Stimulated activated naive CD4-positive, alpha-beta T cell treated with Interleukin-2 at 50 U/mL for 16 hours (primary cell): ENCODE measurements around the gene PTGES3L.
"Not testable (repeated sequence)": the region's sequence is repeated elsewhere in the genome, so short reads cannot be mapped to it uniquely, and the experiment has no call there.

Experiments
- DNase-seq: peaks from one replicate; lab custom pipeline; 2025; lab: John Stamatoyannopoulos, UW

PTGES3L gene

DNA sequence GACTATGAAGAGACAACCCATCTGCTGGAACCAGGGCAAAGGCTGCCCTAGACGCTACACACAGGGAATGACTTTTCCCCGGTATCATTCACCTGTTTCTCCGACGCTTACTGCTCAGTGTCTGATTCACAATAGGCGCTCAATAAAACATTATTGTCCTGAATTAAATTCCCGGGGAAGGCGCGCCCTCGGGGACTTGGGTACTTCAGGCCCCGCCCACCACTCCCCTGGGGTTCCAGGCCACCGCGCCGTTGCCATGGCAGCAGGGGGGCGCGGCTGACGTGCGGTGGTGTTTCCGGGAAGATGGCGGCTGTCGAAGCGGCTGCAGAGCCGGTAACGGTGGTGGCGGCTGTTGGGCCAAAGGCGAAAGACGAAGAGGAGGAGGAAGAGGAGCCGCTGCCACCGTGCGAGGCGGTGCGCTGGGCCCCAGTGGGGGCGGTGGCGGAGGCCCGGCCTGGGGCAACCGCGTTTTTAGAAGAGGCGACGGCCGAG is 440 bp upstream of the PTGES3L start, which contains the start of gene RUNDC1:
RUNDC1 (plus strand) TSS at position 292 of the 492 bp plus-strand sequence; CDS start at position 304, 12 bp downstream.
- DNase-seq, result peak; percentile 88

DNA sequence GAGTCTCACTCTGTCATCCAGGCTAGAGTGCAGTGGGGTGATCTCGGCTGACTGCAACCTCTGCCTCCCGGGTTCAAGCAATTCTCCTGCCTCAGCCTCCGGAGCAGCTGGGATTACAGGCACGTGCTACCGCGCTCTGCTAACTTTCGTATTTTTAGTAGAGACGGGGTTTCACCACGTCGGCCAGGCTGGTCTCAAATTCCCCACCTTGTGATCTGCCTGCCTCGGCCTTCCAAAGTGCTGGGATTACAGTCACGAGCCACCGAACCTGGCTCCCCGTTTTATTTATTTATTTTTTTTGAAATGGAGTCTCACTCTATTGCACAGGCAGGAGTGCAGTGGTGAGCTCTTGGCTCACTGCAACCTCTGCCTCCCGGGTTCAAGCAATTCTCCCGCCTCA is 4.2 kb downstream of the PTGES3L start:
- not testable (repeated sequence) for DNase-seq

DNA sequence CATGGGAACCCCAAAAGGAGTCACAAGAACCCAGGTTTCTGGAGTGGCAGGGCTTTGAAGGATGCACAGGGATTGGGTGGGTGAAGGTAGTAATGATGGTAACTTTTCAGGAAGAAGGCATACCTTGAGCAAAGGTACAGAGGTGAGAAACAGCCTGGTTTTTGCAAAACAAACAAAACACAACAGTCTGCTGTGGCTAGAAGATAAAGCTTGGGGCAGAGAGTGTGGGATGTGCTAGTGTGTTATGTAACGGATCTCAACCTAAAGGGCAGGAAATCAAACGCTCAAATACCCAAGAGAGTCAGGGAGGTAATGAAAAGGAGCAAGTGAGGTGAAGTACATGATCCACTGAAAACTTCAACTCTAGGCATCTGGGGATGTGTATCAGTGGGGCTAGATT is 4.6 kb downstream of the PTGES3L start:
- DNase-seq, result no peak

DNA sequence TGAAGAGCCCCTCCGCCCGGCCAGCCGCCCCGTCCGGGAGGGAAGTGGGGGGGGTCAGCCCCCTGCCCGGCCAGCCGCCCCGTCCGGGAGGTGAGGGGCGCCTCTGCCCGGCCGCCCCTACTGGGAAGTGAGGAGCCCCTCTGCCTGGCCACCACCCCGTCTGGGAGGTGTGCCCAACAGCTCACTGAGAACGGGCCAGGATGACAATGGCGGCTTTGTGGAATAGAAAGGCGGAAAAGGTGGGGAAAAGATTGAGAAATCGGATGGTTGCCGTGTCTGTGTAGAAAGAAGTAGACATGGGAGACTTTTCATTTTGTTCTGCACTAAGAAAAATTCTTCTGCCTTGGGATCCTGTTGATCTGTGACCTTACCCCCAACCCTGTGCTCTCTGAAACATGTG is 6.6 kb downstream of the PTGES3L start:
- not testable (repeated sequence) for DNase-seq

DNA sequence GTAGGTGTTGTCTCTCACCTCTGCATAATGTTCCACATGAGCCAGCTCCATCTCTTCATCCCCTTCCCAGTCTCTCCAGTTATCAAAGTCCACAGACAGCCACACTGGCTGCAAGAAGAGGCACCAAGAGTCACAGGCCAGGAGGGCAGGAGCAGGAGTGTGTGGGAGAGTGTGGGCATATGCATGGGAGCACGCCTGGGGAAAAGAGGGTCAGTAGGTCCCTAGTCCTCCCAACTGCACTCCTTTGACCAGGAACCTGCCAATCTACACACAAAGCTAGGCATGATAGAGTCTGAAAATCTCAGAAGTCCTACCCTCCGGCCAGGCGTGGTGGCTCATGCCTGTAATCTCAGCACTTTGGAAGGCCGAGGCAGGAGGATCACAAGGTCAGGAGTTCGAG is 8.3 kb downstream of the PTGES3L start:
- DNase-seq, result no peak

DNA sequence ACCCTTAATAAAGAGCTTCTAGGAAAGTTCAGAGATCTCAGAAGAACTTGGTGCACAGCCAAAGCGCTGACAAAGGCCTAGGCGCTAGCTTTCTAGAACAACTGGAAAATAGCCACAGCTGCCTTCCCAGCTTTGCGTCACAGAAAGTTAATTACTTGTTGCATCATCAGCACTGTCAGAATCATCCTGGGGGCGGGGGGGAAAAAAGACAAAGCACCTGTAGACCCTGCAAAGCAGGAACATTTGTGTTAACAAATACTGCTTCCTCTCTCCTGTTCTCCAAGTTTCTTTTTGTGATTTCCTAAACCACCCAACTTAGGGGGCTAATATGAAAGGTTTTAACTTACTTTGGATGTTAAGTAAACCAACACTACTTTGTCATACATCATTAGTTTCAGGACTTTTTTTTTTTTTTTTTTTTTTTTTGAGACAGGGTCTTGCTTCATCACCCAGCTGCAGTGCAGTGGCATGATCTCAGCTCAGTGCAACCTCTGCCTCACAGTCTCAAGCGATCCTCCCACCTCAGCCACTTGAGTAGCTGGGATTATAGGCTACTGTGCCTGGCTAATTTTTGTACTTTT is 10.8 kb downstream of the PTGES3L start:
- DNase-seq, result no peak

DNA sequence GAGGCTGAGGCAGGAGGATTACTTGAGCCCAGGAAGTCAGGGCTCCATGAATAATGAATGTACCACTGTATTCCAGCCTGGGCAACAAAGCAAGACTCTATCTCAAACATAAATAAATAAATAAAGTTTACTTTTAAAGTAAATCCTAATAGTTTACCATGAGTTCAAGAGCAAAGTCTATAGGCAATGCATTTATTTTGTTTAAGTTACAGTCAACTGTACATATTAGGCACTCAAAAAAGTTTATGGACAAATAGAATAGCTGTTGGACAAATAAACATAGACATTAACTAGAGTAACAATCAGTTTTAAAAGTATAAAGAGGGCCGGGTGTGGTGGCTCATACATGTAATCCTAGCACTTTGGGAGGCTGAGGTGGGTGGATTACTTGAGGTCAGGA is 12.0 kb downstream of the PTGES3L start:
- no peak for DNase-seq

DNA sequence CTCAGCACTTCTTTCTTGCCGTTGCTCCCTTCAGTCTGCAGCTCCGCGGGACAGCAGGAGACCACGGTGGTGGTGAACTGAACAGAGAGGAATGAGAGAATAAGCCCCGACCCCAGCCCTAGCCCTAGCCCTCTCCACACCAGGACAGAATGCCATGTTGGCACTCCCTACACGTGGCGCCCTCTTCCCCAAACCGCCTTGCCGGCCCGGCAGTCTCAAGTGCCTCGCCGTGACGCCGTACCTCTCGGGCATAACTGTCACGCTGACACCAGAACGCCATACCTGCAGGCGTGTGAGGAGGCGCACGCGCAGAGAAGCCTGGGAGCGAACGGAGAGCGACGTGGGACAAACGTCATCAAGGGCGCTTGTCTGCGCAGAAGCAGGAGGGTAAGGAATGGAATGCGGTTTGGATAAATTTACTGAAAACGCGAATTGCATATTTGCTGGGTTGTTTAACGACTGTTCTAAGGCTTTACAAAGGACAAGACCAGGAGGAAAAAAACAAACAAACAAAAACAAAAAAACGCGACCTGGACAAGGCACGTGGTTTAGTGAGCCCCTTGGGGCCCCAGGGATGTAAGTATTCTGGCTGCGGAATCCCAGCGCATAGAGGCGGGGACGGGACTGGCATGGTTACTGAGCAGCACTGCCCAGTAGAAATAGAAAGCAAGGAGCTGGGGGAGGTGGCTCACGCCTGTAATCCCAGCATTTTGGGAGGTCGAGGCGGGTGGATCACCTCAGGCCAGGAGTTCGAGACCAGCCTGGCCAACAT is 15.5 kb downstream of the PTGES3L start, which contains the start of gene AARSD1:
AARSD1 (minus strand) TSS at position 294 of the 772 bp plus-strand sequence; CDS start at position 280, 14 bp downstream.
- DNase-seq, result peak; percentile 90

DNA sequence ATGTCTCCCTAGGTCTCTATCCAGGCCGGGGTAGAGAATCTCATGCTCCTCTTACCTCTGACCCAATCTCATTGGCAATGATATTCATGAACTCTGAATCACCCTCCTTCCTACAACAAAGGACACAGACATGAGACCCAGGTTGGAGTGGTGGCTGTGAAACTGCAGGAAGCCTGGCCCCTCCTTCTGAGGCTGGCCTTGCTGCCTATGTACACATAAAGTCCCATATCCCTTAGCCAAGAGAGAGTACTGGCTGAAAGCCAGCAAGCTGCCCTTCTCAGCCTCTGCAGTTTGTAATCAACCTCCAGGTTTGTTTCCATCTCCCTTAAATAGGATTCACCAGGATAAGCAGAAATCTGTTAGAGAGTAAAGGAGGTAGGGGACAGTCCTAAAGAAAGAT is 26.2 kb downstream of the PTGES3L start:
- DNase-seq, result no peak

DNA sequence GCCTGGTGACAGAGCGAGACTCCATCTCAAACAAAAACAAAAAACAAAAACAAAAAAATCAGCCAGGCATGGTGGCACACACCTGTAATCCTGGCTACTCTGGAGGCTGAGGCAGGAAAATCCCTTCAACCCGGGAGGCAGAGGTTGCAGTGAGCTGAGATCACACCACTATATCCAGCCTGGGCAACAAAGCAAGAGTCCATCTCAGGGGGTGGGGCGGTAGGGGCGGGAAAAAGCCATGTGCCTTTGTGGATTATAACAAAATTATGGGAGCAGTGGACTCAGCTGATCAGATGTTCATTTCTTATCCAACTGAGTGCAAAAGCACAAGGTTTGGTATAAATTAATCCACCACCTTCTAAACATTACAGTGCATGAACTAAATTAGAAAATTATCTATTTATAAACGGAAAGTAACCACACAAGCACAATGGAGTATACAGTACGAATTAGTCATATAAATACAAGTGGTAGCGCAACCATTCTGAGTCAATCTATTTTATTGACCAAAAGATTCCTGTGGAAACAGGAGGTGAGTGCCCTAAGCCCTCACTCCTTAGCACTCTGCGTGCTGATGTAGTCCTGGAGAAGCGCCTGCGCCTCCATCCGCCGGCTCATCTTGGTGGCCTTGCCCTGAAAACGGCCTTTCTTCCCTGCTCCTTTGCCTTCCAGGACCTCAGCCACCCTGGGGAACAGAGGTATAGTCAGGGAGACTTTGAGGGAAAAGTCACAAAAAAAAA is 29.7 kb downstream of the PTGES3L start:
- DNase-seq, result no peak

DNA sequence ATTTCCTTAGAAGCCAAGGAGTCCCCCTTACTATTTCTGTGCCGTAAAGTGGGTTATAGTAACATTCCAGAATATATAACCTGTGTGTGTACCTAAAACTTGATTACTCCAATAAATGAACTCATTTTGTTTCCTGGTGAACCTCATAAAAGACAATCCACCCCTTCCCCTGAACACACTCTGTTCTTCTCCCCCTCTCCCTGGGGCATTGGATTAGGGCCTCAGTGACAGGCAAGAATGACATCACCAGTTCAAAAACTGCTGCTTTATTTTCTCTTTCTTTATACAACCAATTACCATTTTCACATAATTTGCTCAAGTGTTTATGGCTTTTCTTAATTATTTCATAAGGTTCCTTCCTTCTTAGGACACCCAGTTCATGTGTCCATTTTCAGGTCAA is 33.1 kb downstream of the PTGES3L start:
- no peak for DNase-seq

DNA sequence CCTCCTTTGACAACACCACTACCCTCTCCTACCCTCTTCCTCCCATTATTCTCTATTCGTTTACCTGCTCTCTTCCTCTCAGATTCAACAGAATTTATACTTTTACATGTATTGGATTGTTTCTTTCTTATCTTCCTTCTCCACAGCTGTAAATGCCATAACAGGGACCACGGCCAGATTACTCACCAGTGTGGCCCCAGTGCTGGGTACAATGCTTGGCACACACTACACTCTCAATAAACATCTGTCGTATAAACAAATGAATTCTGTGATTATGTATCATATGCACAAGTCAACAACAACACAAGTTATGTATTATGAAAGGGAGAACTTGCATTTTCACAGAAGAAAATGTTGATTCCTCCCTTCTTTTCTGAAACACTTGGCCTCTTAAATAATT is 35.7 kb downstream of the PTGES3L start:
- no peak for DNase-seq

DNA sequence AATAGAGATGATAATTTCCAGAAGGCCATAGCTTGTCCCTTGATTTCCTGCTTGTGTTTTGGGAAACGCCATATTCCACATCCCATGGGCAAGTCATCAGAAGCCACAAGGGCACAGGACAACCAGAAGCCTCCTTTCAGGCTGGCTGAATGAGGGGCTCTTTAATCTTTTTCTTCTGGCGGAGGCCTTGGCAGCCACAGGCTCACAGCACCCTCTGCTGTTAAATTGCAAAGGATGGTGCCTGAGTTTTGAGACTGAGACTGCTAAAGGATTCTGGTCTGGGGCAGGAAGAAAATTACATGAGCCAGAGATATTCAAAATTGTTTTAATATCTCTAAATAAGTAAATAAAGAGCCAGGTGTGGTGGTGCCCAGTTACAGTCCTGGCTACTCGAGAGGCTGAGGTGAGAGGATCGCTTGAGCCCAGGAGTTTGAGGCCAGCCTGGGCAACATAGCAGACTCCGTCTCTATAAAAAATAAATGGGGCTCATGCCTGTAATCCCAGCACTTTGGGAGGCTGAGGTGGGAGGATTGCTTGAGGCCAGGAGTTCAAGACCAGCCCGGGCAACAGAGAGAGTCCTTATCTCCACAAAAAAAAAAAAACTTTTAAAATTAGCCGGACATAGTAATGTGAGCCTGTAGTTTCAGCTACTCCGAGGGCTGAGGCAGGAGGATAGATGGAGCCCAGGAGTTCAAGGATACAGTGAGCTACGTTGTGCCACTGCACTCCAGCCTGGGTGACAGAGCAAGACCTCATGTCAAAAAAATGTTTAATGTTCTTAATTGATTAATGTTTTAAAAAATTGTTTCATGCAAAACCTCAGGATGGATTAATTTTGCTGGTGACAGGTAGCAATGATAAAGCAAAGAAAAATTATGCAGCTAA is 41.9 kb downstream of the PTGES3L start:
- DNase-seq, result no peak

DNA sequence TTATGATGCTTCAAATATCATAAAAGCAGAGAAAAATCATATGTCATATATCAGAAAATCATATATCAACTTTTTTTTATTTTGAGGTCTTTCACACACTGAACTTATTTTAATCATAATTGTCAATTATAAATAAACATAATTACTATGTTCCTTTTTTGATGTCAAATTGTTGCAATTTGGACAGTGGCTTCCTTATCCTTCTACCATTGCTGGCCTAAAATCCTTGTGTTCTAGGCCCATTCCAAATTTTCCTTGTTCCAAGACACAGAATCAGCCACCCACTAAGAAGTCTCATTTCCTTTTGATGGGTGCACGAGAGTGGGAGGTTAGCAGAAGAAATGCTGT is 50.4 kb downstream of the PTGES3L start:
- no peak for DNase-seq

DNA sequence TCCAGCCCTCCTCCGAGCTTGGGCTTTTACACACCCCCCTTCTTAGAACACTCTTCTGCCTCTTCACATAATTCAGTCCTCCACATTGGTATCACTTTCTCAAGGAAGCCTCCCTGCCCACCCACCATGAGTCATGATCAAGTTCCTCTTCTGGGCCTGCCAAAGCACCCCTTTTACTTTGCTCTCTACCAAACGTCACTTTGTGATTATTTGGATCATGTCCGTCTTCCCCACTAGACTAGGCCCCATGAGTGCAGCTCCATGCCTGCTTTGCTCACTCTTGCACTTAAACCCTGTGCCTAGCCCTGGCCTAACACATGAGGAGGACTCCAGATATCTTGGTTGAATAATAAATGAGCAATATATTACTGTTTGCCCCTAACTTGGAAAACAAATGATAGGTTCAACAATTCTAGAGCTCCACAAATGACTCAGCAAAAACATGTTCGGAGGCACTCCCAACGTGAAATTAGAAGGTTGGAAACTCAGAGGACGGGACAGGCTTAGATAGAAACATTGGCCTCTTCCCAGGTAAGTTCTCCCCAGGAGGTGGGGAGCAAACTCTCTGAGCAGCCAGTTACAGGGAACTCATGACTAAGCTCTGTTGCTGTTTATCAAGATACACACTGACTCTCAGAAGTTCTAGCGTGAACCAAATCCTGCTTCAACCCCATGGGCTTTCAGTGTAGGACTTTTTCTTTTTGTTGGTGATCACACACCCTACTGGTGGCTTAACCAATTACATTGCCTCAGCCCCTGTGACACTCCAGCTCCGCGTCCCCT is 51.0 kb downstream of the PTGES3L start:
- no peak for DNase-seq

DNA sequence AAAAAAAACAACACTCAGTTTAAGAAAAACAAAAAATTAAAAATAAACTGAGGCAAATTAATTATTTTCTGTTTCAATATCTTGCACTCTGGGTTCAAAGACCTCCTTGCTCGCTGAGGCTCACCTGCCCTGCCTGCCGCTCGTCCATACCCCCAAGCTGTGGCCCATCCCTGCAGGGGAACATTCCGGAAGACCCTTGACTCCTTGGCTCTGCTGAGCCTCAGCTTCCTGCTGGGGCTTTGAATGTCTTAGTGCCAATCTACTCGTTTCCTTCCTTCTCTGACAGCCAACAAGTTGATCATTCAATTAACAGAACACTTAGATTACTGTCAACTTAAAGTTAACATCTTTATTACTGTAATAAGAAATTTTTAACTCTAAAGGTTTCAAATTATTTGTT is 55.0 kb downstream of the PTGES3L start:
- DNase-seq, result no peak

DNA sequence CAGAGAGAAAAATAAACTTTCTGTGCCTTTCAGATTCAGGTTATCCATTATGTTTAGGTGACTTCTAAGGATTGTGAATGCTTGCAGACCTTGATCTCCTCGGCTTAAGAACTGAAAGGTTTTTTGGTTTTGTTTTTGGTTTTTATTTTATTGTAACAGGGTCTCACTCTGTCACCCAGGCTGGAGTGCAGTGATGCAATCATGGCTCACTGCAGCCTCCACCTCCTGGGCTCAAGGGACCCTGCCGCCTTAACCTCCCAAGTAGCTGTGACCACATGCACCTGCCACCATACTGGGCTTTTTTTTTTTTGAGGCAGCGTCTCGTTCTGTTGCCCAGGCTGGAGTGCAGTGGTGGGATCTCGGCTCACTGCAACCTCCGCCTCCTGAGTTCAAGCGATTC is 56.4 kb downstream of the PTGES3L start:
- DNase-seq, result not testable (repeated sequence)

DNA sequence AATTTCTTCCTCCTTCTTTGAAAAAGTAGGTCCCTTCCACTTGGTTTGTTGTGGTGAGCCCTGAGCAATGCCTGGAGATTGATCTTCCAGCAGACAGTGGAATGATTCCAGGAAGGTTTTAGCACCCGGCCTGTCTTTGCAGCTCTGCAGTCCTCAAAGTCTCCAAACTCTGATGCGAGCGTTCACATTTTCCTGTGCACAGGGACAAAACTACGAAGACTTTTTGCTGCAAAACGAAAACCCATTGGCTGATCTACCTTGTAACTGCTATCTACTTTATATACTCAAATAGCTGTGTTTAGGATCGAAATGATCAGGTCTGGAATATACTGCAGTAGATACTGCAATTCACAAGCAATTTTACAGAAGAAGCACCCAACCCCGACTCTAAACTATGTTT is 57.6 kb downstream of the PTGES3L start:
- DNase-seq, result no peak

DNA sequence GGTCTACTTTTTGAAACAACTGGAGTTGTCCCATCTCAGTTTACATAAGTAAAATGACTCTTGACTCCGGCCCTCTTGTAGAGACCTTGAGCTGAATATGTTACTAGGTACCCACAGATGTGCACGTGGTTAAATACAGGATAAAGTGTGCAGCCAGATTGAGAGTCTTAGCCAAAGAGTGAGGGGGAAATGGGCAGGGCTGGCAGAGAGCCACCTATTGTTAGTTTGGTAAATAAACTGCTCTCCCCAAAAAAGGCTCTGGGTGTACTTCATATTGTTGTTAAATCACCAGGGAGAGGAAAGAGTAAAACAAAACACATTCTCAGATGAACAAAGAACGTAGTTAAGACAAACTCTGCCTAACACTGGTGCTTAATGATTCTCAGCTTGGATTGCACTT is 59.0 kb downstream of the PTGES3L start:
- DNase-seq, result no peak

DNA sequence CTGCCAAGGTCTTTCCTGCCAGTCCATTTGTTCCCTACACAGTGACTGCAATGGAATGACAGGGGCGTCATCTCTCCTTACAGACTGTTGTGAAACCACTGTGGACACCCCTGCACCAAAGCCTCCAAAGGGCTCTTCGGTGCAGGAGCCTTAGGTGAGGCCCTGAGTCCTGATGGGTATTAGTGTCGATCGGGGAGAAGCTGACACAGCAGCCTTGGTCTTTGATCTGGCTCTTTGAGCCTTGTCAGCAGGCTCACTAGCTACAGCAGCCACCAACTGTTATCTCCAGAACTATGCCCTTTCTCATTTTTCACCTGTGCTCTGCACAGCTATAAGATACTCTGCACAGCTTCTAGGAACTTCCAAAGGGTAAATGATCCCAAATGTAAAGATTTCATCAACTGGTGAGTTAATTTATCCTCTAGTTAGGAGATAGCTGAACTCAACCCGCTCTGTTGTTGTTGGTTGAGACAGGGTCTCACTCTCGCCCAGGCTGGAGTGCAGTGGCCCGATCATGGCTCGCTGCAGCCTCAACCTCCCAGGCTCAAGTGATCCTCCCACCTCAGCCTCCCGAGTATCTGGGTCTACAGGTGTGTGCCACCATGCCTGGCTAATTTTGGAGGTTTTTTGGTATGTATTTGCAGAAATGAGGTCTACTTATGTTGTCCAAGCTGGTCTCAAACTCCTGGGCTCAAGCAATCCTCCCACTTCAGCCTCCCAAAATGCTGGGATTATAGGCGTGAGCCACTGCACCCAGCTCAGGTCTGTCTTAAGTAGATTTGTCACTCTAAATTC is 59.6 kb downstream of the PTGES3L start:
- no peak for DNase-seq
